ENCODE results near the gene PHF19. TPM values are rescaled to one million over a fixed set of nuclear protein-coding genes. Genes with fewer than 3 reads are reported as not detected.

PHF19 gene
- total RNA-seq, 1 donor from 2014 or later, result 86.2 TPM

DNA sequence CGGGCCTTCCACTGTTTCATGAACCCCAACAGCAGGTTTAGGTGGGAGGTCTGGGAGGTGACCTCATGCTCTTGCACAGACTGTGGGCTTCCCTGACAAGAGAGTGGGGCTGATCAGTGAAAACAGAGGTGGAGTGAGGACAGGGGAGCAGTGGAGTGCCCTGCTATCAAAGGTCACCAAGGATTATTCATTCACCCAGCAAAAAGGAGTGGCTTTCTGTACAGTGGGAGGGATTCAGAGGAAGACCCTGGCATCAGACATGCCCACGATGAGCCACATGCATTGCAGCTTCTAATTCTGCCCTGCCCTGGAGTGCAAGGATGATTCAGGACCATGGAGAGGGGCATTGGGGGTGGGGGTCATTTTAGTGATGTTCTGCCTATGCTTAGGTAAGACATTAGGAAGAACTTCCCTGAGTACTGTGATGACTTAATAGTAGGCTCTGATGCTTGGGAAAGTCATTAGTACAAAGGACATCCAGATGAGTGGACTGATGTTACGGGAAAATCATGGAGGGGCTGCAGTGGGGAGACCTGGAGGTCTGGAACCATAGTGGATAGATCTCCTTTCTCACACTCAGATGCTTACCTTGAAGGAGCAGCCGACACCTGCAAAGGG, 36.8 kb upstream of the PHF19 start:
- TF ChIP-seq, protein P1, sequence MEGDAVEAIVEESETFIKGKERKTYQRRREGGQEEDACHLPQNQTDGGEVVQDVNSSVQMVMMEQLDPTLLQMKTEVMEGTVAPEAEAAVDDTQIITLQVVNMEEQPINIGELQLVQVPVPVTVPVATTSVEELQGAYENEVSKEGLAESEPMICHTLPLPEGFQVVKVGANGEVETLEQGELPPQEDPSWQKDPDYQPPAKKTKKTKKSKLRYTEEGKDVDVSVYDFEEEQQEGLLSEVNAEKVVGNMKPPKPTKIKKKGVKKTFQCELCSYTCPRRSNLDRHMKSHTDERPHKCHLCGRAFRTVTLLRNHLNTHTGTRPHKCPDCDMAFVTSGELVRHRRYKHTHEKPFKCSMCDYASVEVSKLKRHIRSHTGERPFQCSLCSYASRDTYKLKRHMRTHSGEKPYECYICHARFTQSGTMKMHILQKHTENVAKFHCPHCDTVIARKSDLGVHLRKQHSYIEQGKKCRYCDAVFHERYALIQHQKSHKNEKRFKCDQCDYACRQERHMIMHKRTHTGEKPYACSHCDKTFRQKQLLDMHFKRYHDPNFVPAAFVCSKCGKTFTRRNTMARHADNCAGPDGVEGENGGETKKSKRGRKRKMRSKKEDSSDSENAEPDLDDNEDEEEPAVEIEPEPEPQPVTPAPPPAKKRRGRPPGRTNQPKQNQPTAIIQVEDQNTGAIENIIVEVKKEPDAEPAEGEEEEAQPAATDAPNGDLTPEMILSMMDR (conservative IDR thresholded peaks at IDR 0.05; ENCODE audit: low read depth, low read length), result no peak
- DNase-seq (ENCODE audit: low read depth), result no peak
- H3K4me3 ChIP-seq (ENCODE audit: low read depth, low read length), result no peak overlapping the region

DNA sequence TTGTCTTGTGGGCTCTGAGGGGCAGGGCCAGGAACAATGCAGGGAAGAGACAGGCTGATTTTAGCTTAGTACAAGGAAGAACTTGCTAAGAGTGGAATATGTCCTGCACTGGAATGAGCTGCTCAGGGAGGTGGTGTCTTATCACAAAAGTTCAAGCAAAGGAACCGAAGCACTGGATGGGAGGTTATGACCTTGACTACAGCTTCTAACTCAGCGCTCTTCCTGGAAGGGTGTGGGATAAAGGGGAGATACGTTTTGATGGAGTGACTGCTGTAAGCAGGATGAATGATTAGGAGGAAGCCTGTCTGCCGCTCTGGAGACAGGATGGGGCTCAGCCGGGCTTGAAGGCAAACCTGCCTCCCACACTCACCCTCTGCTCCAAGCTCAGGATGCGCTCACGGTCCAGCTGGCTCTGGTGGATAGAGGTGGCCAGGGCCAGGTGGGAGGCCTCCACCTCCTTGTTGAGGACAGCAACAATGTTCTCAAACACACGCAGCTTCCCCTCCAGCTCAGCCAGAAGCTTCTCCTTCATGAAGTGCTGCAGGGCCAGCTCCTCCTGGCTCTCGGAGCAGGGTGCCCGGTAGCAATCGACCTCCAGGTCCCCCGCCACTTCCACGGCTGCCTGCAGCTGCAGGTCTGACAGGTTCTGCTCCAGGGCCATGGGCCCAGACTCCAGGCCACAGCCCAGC, 36.1 kb upstream of the PHF19 start:
- TF ChIP-seq, protein P1 (conservative IDR thresholded peaks at IDR 0.05; ENCODE audit: low read depth, low read length), result no peak
- no peak for DNase-seq (ENCODE audit: low read depth)

DNA sequence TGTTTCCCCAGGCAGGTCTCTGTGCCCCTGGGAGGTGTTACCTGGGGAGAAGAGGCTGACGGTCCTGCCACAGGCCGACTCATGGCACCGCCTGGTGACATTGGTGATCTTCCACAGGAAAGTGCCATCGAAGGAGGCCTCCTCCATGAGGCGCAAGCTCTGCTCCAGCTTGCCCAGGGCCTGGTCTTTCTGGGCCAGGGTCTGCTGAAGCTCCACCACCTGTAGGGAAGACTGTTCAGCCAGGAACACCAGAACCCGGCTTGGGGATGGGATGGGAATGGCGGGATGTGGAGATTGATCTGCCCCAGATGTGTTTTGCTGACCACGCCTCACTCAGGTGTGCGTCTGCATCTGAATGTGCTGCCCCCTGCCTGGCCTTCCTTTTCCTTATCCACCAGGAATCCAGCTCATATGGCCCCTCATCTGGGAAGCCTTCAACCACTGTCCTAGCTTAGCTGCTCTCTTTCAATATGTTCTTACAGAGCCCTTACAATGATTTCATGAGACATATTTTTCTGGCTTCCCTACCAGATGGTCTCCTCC, 34.4 kb upstream of the PHF19 start:
- no peak overlapping the region for H3K4me3 ChIP-seq (ENCODE audit: low read depth, low read length)
- no peak for DNase-seq (ENCODE audit: low read depth)
- TF ChIP-seq, protein P1 (conservative IDR thresholded peaks at IDR 0.05; ENCODE audit: low read depth, low read length), result no peak

More for the DNA sequence above, 36.1 kb upstream of the PHF19 start:
- H3K4me3 ChIP-seq (ENCODE audit: low read depth, low read length), result no peak overlapping the region

DNA sequence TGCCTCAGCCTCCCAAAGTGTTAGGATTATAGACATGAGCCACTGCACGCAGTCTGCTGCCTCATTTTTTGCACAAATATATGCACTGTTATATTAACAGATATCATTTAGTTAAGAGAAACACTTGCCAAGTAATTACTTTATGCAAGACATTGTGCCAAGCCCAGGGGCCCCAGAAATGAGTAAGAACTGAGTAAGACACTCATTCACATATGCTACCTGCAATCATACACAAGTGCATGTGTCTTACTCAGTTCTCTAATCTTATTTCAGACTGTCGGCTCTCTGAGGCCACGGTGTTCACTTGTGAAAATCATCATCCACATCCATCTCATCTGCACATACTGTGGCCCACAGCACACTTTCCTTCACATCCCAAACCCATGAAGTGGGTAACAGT, 33.7 kb upstream of the PHF19 start:
- TF ChIP-seq, protein P1 (conservative IDR thresholded peaks at IDR 0.05; ENCODE audit: low read depth, low read length), result no peak
- DNase-seq (ENCODE audit: low read depth), result no peak
- no peak overlapping the region for H3K4me3 ChIP-seq (ENCODE audit: low read depth, low read length)

DNA sequence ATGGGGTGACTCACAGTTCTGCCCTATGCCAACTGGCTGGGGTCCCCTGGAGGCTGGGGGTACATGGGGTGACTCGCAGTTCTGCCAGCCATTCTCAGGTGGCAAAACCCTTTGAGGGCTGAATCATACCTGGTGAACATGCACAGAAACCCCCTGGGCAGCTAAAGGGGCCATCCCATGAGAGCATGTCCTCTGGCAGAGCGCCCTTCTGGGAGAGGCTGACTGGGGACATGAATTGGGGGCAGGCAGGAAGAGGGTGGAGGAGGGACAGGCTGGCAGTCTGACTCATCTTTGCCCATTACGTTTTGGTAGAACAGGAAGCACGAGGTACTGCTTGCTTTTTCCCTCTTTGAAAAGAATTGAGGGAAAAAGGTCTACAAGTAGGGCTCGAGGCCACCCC, 32.9 kb upstream of the PHF19 start:
- no peak overlapping the region for H3K4me3 ChIP-seq (ENCODE audit: low read depth, low read length)
- TF ChIP-seq, protein P1 (conservative IDR thresholded peaks at IDR 0.05; ENCODE audit: low read depth, low read length), result no peak
- no peak for DNase-seq (ENCODE audit: low read depth)

DNA sequence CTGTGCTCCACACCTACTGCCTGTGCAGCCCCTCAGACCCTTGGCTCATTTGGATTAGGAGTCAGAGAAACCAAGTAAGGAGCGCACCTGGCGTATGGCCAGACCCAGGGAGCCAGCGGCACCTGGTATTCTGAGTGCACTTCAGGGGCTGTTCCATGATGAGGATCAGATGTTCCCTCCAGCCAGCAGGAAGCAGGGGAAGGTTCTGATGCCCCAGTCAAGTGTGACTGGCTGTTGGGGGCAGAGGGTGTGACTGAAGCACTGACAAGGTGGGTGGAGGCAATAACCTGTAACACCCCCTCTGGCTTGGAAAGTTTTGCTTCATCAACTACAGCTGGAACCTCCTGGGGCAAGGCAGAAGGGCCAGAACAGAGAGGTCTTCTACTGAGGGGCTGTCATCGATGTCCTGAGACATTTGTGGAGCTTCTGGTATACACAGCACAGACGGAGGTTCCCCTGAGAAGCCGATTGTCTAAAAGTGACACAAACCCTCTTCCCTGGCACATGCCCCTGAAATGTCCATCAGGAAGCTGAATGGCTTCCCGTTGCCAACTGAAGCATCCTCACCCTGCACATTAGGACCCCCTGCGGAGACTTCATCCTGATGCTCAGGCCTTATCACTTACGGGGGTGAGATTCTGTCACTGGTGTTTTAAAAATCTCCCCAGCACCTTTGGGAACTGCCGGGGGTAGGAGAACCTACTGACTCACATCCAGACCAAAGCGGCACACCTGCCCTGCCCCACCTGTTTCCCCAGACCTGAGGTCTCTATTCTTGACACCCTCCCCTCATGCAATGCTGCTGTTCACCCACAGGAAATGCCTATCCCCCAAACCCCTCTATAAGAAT, 28.6 kb upstream of the PHF19 start:
- DNase-seq (ENCODE audit: low read depth), result no peak
- TF ChIP-seq, protein P1 (conservative IDR thresholded peaks at IDR 0.05; ENCODE audit: low read depth, low read length), result no peak
- H3K4me3 ChIP-seq (ENCODE audit: low read depth, low read length), result no peak overlapping the region

Measured in epithelial cell of proximal tubule (primary cell).